22Rv1 (cell line): ENCODE measurements around the gene GTF2IRD1.

ENCODE experiments used
- ZFX ChIP-seq: fragments of 450-650 bp; IDR thresholded peaks from 2 replicates; pipeline ENCODE4 v1.6.1; 2017; ENCODE audit warnings: antibody characterized with exemption, borderline replicate concordance
- TF ChIP-seq, protein P1 (sequence below): fragments of 450-650 bp; IDR thresholded peaks from 2 replicates; pipeline ENCODE4 v1.5.1; 2017; ENCODE audit warnings: mild to moderate bottlenecking

DNA sequence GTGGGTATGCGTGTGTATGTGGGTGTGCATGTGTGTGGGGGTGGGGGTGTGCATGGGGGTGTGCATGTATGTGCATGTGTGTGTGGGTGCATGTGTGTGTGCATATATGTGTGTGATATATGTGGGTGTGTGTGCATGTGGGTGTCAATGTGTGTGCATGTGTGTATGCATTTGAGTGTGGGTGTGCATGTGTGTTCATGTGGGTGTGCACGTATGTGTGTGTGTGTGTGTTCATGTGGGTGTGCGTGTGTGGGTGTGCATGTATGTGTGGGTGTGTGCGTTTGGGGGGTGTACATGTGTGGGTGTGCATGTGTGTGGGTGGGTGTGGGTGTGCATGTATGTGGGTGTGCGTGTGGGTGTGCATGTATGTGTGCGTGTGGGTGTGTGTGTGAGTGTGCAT, 42.6 kb downstream of the GTF2IRD1 start:
- TF ChIP-seq, protein P1, sequence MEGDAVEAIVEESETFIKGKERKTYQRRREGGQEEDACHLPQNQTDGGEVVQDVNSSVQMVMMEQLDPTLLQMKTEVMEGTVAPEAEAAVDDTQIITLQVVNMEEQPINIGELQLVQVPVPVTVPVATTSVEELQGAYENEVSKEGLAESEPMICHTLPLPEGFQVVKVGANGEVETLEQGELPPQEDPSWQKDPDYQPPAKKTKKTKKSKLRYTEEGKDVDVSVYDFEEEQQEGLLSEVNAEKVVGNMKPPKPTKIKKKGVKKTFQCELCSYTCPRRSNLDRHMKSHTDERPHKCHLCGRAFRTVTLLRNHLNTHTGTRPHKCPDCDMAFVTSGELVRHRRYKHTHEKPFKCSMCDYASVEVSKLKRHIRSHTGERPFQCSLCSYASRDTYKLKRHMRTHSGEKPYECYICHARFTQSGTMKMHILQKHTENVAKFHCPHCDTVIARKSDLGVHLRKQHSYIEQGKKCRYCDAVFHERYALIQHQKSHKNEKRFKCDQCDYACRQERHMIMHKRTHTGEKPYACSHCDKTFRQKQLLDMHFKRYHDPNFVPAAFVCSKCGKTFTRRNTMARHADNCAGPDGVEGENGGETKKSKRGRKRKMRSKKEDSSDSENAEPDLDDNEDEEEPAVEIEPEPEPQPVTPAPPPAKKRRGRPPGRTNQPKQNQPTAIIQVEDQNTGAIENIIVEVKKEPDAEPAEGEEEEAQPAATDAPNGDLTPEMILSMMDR: no peak
- no peak for TF ChIP-seq ZFX
